Vagina (tissue), 2 donors: ENCODE measurements around the gene CRYAB.

Experiments
- CTCF ChIP-seq, 3 experiments: fragments of 450-650 bp in 2 of 3; fragments of 200-600 bp in 1 of 3; sonication (generic) in 1 of 3; IDR thresholded peaks; one replicate each; pipeline ENCODE4 v1.5.1; 2017 to 2019; ENCODE audit warnings: antibody characterized with exemption in 3 of 3, mild to moderate bottlenecking in 2 of 3, moderate library complexity in 2 of 3
- POLR2A ChIP-seq, 2 donors: fragments of 450-650 bp; IDR thresholded peaks; one replicate each; pipeline ENCODE4 v1.6.1; 2017; ENCODE audit warnings: antibody characterized with exemption in 2 of 2, mild to moderate bottlenecking in 2 of 2, moderate library complexity in 2 of 2
- POLR2AphosphoS5 ChIP-seq, 2 donors: sonication (generic); formaldehyde crosslinking; IDR thresholded peaks; one replicate each; pipeline ENCODE4 v1.9.0; 2017; ENCODE audit warnings: antibody characterized with exemption in 2 of 2, mild to moderate bottlenecking in 2 of 2, low read depth in 1 of 2; ENCODE audit not compliant: insufficient read depth in 1 of 2

- TF ChIP-seq POLR2A (IDR thresholded peaks at IDR 0.05), result peak in 1 of 2 donors; percentile 35
- TF ChIP-seq CTCF (IDR thresholded peaks at IDR 0.05), result no peak
- peak in 1 of 2 donors; percentile 52 for TF ChIP-seq POLR2AphosphoS5 (IDR thresholded peaks at IDR 0.05; ENCODE audit: insufficient read depth in 1 of 2, low read depth in 1 of 2)
These were observed 2.4 kb upstream of the CRYAB start for GRCh38 chr11:111913997-111914396.
